ENCODE results near the gene PCDH12. TPM values are rescaled to one million over a fixed set of nuclear protein-coding genes. Genes with fewer than 3 reads are reported as not detected.
A peak's percentile ranks its signal among the peaks of the same experiment; 100 is the strongest.

PCDH12 gene
- total RNA-seq, 1 experiment from 2014 or later: not detected

DNA sequence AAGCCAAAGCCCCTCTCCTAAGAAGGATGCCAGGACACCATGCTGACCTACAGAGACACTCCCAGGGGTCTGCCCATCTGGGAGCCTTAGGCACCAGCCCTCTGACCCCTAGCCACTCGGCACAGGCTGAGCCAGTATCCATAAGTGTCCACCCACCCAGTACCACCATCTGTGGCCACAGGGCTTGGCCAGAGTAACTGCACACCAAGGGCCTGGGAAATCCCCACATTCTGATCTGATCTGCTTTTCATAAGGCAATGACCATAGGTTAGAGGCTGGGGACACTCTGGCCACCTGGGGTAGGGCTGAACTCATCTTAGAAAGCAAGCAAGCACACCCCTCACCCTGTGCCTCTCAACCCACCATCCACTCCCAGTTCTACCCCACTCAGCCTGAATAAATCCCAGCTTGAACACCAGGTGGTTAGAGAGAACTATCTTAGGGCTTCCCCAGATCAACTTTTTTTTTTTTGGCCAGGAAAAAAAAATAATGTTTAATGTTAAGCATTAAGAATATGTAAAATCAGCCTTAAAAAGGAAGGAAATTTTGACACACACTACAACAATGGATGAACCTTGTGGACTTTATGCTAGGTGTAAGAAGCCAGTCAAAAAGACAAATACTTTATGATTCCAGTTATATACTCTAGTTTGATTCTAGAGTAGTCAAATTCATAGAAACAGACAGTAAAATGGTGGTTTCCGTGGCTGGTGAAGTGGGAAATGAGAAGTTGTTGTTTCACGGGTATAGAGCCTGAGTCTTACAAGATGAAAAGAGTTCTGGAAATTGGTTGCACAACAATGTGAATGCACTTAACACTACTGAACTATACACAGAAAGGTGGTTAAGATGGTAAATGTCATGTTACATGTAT is 48.6 kb upstream of the PCDH12 start:
- H3K9me3 ChIP-seq (ENCODE audit: control insufficient read depth, insufficient read depth, low read depth, low read length): no peaks in the 10 kb centered on the region
- no peak overlapping the region for H3K27ac ChIP-seq (ENCODE audit: low read length)
- ATAC-seq (peak; percentile 57; the same call in 1 of the 2 replicates), DNase-seq (ENCODE audit: low read depth, low spot score) (no peak)
- intact Hi-C loops (cut with micrococcal nuclease; ENCODE audit: unreplicated experiment): no loop called here
- peaks cover 32% of the 10 kb centered on the region for H3K36me3 ChIP-seq (ENCODE audit: control insufficient read depth, insufficient read depth, low read length)
- no peak overlapping the region for H3K4me3 ChIP-seq (ENCODE audit: low read depth in 2 of 2, low read length in 2 of 2)
- no TSS peak for BruUV-seq (replicated peaks)
- TF ChIP-seq TCF7L2 (IDR thresholded peaks at IDR 0.05; ENCODE audit: low read depth, low read length) (no peak), POLR2AphosphoS5 (IDR thresholded peaks at IDR 0.05; ENCODE audit: low read depth, low read length) (no peak), SIN3A (IDR thresholded peaks at IDR 0.05; ENCODE audit: borderline replicate concordance, insufficient read depth, low read depth, low read length) (no peak), CTCF (IDR thresholded peaks at IDR 0.05) (no peak), REST (IDR thresholded peaks at IDR 0.05; ENCODE audit: insufficient read depth in 1 of 2, low read depth in 2 of 2, low read length in 1 of 2) (no peak)
- H3K27me3 ChIP-seq (ENCODE audit: control insufficient read depth, insufficient read depth, low read length): no peaks in the 10 kb centered on the region
- in situ Hi-C loops (cut with HindIII; ENCODE audit: low pct_unique_long_range_greater_than_20kb, low sequenced_read_pairs): no loop called here
- ChIA-PET POLR2A (interaction anchor here (0.5 kb wide), 1 partner anchor 65 kb away, joined by 6 read pairs; no protein-coding TSS in a partner anchor), CTCF (no interaction called here)
- no peaks in the 10 kb centered on the region for H3K4me1 ChIP-seq (ENCODE audit: control insufficient read depth, insufficient read depth, low read length)

DNA sequence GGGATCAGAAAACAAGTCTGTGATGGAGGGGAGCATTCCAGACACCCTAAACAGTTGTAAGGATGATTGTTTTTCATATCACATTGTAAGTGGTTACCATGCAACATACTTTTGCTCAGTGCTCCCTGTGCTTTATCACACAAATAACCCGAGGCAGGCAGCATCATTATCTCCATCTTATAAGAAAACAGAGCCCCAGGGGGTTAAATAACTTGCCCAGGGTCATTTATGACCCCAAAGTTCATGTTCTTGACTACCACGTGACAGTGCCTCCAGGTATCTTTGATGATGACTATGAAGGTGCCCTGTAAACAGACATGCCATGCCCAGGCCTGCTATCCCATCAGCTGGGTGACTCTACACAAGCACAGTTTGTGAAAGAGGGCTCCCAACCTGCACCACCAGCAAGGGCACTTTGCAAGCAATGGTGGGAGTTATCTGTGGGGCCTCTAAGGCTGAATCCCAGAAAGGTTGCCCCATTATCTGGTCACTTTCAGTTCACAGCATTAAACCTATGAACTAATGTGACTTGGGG is 45.3 kb upstream of the PCDH12 start:
- Histone ChIP-seq H3K27me3 (ENCODE audit: control insufficient read depth, insufficient read depth, low read length) (no peaks in the 10 kb centered on the region), H3K4me1 (ENCODE audit: control insufficient read depth, insufficient read depth, low read length) (no peaks in the 10 kb centered on the region), H3K36me3 (ENCODE audit: control insufficient read depth, insufficient read depth, low read length) (peaks cover 32% of the 10 kb centered on the region), H3K27ac (ENCODE audit: low read length) (no peak overlapping the region), H3K4me3 (ENCODE audit: low read depth in 2 of 2, low read length in 2 of 2) (no peak overlapping the region), H3K9me3 (ENCODE audit: control insufficient read depth, insufficient read depth, low read depth, low read length) (no peaks in the 10 kb centered on the region)
- in situ Hi-C loops (cut with HindIII; ENCODE audit: low pct_unique_long_range_greater_than_20kb, low sequenced_read_pairs) (no loop called here), intact Hi-C loops (cut with micrococcal nuclease; ENCODE audit: unreplicated experiment) (no loop called here)
- TF ChIP-seq CTCF (IDR thresholded peaks at IDR 0.05): no peak
- TF ChIP-seq POLR2AphosphoS5 (IDR thresholded peaks at IDR 0.05; ENCODE audit: low read depth, low read length): no peak
- TF ChIP-seq TCF7L2 (IDR thresholded peaks at IDR 0.05; ENCODE audit: low read depth, low read length): no peak
- TF ChIP-seq REST (IDR thresholded peaks at IDR 0.05; ENCODE audit: insufficient read depth in 1 of 2, low read depth in 2 of 2, low read length in 1 of 2): no peak
- no peak for TF ChIP-seq SIN3A (IDR thresholded peaks at IDR 0.05; ENCODE audit: borderline replicate concordance, insufficient read depth, low read depth, low read length)
- CTCF ChIA-PET: no interaction called here
- ATAC-seq (no peak), DNase-seq (ENCODE audit: low read depth, low spot score) (no peak)
- BruUV-seq (replicated peaks): no TSS peak
- POLR2A ChIA-PET: no interaction called here

Data from Panc1 (cell line).